A673 (cell line): ENCODE measurements around the gene KIF5C.

ENCODE experiments used
- CTCF ChIP-seq: fragments of 300-800, 200-600 bp; sonication (generic); conservative IDR thresholded peaks from 2 replicates; pipeline ENCODE4 v1.5.1; 2017; ENCODE audit warnings: low read depth, mild to moderate bottlenecking, antibody characterized with exemption, low read length, moderate library complexity, mixed read lengths
- EZH2 ChIP-seq: fragments of 200-600 bp; sonication (generic); IDR thresholded peaks from 2 replicates; pipeline ENCODE4 v1.6.1; 2017; ENCODE audit warnings: borderline replicate concordance, low read depth, mild to moderate bottlenecking, mixed read lengths, antibody characterized with exemption, low read length; ENCODE audit not compliant: poor library complexity, severe bottlenecking

- TF ChIP-seq CTCF (no peak), EZH2 (no peak)
These were observed 140.5 kb downstream of the KIF5C start for GRCh38 chr2:149015501-149015900.
